ENCODE results near the gene LCN15.

GRCh38 chr9:136787690-136788400 lies 23.5 kb upstream of the LCN15 start:
- TF ChIP-seq CTCF (IDR thresholded peaks at IDR 0.05) (peak; percentile 83 to 91 (median 89)), POLR2A (IDR thresholded peaks at IDR 0.05) (no peak)
